GM12874 (cell line): ENCODE data around the gene TCF4.

Source experiments
- TF ChIP-seq, protein P1 (sequence below): IDR thresholded peaks from 2 replicates; pipeline ENCODE4 v1.5.1; 2011; ENCODE audit warnings: low read depth, mild to moderate bottlenecking, control low read depth, low read length, moderate library complexity; ENCODE audit not compliant: insufficient read depth

The TCF4 gene

DNA sequence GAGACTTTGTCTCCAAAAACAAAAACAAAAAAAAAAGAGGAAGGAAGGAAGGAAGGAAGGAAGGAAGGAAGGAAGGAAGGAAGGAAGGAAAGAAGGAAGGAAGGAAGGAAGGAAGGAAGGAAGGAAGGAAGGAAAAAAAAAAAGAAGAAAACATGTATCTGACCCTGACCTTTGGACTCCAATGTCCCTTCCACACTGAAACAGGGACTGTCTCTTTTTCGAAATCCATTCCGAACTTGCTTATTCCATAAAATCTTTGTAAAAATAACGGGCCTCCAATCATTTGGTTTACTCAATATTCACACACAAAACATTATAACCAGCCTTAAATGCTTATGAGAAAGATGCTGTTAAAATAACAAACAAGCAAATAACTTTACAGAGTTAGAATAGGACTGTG is 225.7 kb downstream of the TCF4 start:
- TF ChIP-seq, protein P1, sequence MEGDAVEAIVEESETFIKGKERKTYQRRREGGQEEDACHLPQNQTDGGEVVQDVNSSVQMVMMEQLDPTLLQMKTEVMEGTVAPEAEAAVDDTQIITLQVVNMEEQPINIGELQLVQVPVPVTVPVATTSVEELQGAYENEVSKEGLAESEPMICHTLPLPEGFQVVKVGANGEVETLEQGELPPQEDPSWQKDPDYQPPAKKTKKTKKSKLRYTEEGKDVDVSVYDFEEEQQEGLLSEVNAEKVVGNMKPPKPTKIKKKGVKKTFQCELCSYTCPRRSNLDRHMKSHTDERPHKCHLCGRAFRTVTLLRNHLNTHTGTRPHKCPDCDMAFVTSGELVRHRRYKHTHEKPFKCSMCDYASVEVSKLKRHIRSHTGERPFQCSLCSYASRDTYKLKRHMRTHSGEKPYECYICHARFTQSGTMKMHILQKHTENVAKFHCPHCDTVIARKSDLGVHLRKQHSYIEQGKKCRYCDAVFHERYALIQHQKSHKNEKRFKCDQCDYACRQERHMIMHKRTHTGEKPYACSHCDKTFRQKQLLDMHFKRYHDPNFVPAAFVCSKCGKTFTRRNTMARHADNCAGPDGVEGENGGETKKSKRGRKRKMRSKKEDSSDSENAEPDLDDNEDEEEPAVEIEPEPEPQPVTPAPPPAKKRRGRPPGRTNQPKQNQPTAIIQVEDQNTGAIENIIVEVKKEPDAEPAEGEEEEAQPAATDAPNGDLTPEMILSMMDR = no peak

DNA sequence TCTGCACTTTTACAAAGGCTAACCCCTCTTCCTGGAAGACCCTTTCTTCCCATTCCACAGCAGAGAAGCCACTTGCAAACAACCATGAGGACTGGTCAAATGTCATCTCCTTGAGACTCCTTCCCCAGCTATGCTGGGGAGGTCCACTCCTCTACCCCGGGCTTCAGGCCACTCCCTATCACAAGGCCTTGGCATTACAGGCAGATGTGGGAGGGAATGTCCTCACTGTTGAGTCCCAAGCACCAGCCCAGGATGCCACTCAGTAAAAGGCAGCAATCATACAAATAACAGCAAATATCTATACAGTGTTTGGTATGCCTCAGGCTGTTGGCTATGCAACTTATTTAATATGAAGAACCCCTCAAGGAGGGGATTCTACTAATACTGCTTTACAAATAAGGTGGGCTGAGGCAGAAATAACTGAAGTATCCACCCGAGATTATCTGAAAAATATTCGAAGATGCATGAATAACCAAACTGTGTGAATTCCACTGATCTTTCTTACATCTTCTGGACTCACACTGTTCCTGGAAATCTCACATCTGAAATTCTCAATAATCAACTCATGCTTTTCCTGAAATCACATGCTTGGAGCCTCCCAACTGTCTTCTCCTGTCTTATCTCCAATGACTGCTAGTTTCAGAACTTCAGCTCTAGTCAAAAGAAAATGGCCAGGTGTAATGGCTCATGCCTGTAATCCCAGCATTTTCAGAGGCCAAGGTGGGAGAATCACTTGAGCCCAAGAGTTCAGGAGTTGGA is 226.3 kb downstream of the TCF4 start:
- TF ChIP-seq, protein P1 = no peak

DNA sequence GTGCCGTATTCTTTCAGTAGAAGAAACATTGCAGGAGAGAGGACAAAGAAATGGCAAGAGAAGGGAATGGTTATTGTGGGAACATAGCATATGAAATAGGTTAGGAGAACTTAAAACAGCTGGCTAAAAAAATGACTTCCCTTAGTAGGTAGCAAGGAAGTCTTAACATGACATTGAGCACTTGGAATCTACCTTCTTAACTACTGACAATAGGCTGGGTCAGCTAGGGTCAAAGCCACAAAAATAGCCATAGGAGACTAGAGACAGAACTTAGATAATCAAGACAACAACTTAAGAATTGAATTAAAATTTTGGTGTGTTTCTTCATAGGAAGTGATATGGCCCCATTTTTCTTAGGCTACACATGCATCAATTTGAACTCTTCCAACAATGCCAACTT is 227.9 kb downstream of the TCF4 start:
- TF ChIP-seq, protein P1 = no peak

DNA sequence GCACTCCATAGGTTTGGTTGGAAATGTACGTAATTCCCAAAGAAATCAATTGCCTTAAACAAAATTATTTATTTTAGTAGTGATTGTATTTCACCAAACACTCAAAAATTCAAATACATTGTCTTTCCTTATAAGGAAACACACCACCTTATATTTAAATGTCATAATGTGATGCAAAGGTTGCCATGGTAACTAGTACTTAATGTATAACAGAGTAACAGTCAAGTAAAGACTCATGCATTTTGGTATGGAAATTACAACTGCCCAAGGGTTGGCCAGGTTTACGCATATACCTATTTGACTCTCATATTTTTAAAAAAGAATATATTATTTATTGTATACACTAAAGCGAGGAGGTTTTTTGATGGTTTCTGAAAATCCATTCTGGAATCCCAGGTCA is 231.2 kb downstream of the TCF4 start:
- TF ChIP-seq, protein P1 = no peak

DNA sequence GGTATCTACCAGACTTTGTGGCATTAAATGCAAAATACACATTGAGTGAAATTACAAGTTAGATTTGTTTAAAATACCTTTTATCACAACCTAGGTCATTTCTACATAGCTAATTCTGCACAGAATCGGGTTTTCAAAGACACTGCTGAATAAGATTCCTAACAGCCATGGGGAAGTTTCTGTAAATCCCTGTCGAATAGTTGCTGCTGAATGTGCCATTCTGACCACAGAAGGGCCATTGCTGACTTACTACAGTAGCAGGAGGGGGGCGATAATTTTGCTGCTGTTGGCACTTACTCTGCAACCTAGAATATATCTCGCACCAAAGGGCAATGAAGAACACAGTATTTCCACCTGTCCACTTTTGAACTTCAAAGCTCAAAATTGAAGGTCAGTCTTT is 232.8 kb downstream of the TCF4 start:
- TF ChIP-seq, protein P1 = no peak

DNA sequence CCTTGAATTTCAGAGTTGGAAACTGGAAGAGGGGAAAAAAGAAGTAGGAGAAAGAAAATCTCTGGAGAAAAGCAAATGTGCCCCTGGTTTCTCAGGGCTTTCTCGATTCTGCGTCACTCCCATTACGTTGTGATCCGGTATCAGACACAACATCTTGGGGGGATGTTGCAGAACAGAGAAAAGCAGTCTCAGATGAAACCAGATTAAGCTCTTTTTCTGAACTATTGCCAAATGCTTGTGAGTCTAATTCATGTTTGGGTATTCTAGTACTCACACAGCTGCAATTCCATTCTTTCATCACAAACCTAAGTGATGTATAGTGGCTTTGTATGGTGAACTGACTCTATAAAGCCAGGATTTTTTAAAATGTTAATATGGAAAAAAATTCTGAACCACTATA is 233.2 kb downstream of the TCF4 start:
- TF ChIP-seq, protein P1 = no peak

DNA sequence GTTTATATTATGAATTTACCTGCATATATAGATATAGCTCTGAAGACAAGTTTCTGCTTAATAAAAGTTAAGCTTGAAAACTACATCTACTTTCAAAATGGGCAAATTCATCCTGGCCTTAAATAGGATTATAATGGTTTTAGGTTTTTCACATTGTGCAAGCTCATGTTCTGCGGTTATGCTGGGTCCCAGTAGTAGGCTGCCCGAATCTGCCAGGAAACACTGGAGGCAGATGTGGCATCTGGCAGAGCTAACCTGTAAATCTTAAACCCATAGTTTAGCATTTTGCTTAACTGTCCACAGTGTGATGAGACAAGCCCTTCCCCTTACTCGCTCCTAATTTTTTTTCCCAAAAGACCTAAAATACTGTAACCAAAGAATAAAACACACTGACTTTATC is 234.2 kb downstream of the TCF4 start:
- TF ChIP-seq, protein P1 = no peak

DNA sequence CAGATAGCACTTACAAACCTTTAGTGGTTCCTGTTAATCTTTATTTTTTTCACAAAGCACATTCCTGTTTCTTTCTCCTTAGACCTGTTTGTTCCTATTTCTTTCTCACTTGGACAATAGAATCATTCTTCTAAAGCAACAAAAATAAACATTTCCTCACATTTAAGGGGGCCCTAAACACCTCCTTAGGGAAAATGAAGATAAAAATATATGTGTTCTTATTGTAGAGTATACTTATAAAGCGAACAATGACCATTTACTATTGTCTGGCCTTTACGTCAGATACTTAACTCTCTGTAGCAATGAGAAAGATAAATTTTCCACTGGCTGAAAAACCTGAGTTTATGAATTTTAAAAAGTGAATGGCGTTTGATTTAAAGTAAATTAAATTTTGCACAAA is 234.6 kb downstream of the TCF4 start:
- TF ChIP-seq, protein P1 = no peak
